Embryonic facial prominence (tissue), 1 donor: ENCODE measurements around the gene TEX26.
A peak's percentile ranks its signal among the peaks of the same experiment; 100 is the strongest.

Experiments used
- DNase-seq: peaks from one replicate; pipeline ENCODE4 v3.0.0-alpha.2; 2016; ENCODE audit errors: extremely low spot score

Gene TEX26

GRCh38 chr13:30932481-30933353 lies at the start of gene TEX26:
TEX26 (plus strand) TSS chr13:30932656; CDS start chr13:30932716, 60 bp downstream.
- no peak for DNase-seq

DNA sequence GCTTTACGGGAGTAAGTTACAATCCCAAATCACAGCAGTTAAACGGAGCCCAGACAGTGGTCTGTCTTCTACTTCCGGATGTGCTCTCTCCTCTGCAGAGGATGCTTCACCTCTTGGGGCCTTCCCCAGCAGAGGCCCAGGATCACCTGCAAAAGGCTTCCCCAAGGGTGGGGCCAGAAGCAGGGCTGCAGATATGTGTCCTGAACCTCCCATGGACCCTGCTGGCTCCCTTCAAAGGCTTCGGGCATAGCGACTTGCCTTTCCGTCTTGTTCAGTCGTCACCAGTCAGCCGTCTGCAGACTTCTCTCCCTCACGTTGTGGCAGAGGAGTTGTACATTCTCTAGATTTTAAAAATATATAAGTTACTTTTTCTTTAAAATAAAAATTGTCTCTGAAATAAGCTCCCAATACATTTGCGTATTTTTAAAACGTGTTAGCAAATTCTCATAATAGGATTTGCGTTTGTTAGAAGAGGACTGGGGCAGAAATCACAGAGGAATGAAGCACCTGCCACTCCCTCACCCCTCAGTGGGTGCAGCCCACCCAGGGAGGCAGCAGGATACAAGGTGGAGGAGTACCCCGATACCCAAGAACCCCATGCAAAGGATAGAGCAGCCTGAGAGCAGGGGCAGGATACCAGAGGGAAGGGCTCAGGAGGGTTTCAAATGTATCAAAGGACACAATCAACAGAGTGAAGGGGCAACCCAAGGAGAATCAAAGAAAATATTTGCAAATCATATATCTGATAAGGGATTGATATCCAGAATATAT lies 49.3 kb upstream of the TEX26 start:
- DNase-seq = no peak

DNA sequence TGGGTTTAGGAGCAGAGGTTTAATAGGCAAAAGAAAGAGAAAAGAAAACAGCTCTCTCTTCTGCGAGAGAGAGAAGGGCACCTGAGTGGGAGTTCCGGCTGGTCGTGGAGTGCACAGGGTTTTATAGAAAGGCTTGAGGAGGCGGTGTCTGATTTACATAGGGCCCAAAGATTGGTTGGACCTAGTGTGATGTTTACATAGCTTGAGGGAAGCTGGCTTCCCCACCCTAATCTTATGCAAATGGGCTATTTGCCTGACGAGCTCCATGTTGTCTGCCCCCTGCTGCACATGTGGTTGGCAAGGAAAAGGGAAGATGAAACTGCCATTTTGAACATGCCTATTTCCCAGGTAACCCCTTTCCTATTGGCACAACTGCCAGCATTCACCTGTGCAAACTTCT lies 47.9 kb upstream of the TEX26 start:
- no peak for DNase-seq

- DNase-seq = no peak
These were observed 43.2 kb upstream of the TEX26 start for GRCh38 chr13:30889196-30889690.

GRCh38 chr13:30892966-30893365 lies 39.5 kb upstream of the TEX26 start:
- DNase-seq = no peak

DNA sequence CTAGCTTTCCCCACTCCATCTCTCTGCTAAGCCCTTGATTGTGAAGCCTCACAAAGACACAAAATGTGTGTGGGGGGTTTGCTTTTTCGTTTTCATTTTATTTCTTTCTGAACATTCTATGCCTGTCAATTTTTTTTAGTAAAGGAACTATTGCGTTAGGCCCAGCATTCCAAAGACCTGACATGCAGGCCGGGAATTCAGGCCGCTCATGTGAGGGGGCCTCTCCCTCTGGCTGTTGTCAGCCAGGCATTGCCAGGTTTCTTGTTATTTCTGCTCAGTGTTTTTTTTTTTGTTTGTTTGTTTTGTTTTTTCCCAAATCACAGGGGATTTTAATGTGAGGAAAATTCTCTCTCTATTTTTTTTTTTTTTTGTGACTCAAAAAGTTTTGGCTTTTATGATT lies 36.7 kb upstream of the TEX26 start:
- DNase-seq = no peak

- no peak for DNase-seq
These were observed 34.4 kb upstream of the TEX26 start for GRCh38 chr13:30898070-30898469.

GRCh38 chr13:30898678-30899241 lies 33.7 kb upstream of the TEX26 start:
- DNase-seq = peak; percentile 80

- DNase-seq = no peak
These were observed 32.0 kb upstream of the TEX26 start for GRCh38 chr13:30900436-30900835.

- no peak for DNase-seq
These were observed 31.3 kb upstream of the TEX26 start for GRCh38 chr13:30900952-30901749.

DNA sequence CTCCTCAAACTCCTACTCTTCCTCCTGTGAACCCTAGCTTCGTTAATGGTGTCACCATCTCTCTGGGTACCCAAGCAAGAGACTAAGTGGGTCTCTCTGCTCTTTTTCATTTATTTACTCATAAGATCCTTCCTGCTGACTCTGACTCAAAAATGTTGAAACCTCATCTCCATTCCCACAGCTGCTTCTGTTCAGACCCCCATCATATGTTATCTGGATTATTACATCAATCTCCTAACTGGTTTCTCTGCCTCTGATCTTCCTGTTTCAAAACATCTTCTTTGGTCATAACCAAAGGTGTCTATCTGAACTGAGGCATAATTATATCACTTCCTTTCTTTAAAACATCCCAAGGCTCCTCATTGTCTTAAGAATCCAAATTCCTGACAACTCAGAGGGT lies 28.4 kb upstream of the TEX26 start:
- DNase-seq = no peak

GRCh38 chr13:30905932-30906383 lies 26.5 kb upstream of the TEX26 start, which contains the start of gene MEDAG:
MEDAG (plus strand) TSS chr13:30906271; CDS start chr13:30906516, 245 bp downstream.
- no peak for DNase-seq

- DNase-seq = no peak
These were observed 25.9 kb upstream of the TEX26 start for GRCh38 chr13:30906411-30907051.

GRCh38 chr13:30907121-30907861 lies 25.2 kb upstream of the TEX26 start:
- no peak for DNase-seq

GRCh38 chr13:30908416-30908980 lies 24.0 kb upstream of the TEX26 start:
- DNase-seq = no peak

DNA sequence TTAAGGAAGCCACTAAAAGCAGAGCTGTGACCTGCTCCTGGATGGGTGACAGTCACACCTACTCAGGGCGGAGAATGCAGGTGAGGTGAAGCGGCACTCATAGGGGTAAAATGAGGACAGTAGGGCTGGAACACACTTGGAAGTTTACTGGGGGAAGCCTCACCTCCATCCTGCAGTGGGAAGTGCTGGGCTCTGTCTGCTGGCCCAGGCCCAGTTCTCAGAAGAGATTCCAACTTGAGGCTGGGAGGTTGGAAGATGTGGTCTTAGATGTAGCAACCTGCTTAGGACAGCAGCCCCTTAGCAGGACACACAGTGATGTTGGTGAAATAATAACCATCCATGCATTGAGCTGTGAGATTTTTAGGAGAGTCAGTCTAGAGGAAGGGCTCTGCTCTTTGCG lies 21.8 kb upstream of the TEX26 start:
- no peak for DNase-seq

GRCh38 chr13:30915691-30916541 lies 16.5 kb upstream of the TEX26 start:
- DNase-seq = no peak

GRCh38 chr13:30916991-30917390 lies 15.5 kb upstream of the TEX26 start:
- no peak for DNase-seq
